KMS-11 (cell line): ENCODE results near the gene RARB.

Source experiments
- H2AFZ ChIP-seq: fragments of 200-600 bp; sonication (generic); 2 replicates; pipeline ENCODE4 v1.6.1; 2016; ENCODE audit warnings: antibody characterized with exemption, mixed run types, low read depth
- H3K27ac ChIP-seq: fragments of 200-600 bp; sonication (generic); 2 replicates; pipeline ENCODE4 v1.6.1; 2016; ENCODE audit warnings: mild to moderate bottlenecking, mixed run types
- H3K27me3 ChIP-seq: fragments of 200-600 bp; sonication (generic); 2 replicates; pipeline ENCODE4 v1.6.1; 2017; ENCODE audit warnings: mild to moderate bottlenecking, low read depth, mixed run types, moderate library complexity; ENCODE audit not compliant: insufficient read depth
- H3K36me3 ChIP-seq: fragments of 200-600 bp; sonication (generic); 2 replicates; pipeline ENCODE4 v1.6.1; 2017; ENCODE audit warnings: mild to moderate bottlenecking, mixed run types; ENCODE audit not compliant: insufficient read depth
- H3K4me1 ChIP-seq: fragments of 200-600 bp; sonication (generic); 2 replicates; pipeline ENCODE4 v1.6.1; 2016; ENCODE audit warnings: mild to moderate bottlenecking, low read depth, mixed run types; ENCODE audit not compliant: poor library complexity, severe bottlenecking
- H3K4me2 ChIP-seq: fragments of 200-600 bp; sonication (generic); 2 replicates; pipeline ENCODE4 v1.7.0; 2016; ENCODE audit warnings: mild to moderate bottlenecking, mixed run types
- H3K4me3 ChIP-seq: fragments of 200-600 bp; sonication (generic); IDR thresholded peaks from 2 replicates; pipeline ENCODE4 v1.6.1; 2017; ENCODE audit warnings: low read depth, low read length, mixed read lengths; ENCODE audit not compliant: insufficient read depth
- H3K79me2 ChIP-seq: fragments of 200-600 bp; sonication (generic); 2 replicates; pipeline ENCODE4 v1.6.1; 2016; ENCODE audit warnings: low read depth, mixed run types; ENCODE audit not compliant: insufficient read depth
- H3K9ac ChIP-seq: fragments of 200-600 bp; sonication (generic); 2 replicates; pipeline ENCODE4 v1.6.1; 2016; ENCODE audit warnings: mild to moderate bottlenecking, mixed run types
- H4K20me1 ChIP-seq: fragments of 200-600 bp; sonication (generic); 2 replicates; pipeline ENCODE4 v1.6.1; 2016; ENCODE audit warnings: mild to moderate bottlenecking, mixed run types; ENCODE audit not compliant: insufficient read depth
- CTCF ChIP-seq: fragments of 200-600 bp; sonication (generic); conservative IDR thresholded peaks from 2 replicates; pipeline ENCODE4 v1.6.1; 2017; ENCODE audit warnings: low read depth, mild to moderate bottlenecking, antibody characterized with exemption, low read length, moderate library complexity, mixed read lengths

The RARB gene

DNA sequence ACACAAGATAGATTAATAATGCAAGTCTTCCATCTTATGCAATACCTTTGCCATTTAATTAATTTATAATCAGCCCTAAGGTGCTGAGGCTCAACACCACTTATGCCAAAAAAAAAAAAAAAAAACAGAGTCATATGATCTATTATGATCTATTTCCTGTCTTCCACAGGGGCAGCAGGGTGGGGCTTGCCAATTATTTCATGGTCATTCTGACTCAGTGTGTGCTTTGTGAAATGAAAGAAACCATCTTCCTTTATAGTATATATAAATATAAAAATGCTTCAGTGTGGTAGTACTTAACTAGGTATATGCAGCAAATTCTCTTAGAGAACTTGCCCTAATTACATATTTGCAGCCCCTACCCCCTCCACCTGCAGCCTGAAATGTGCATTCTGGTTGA lies 7.2 kb upstream of the RARB start:
- no peaks in the 10 kb centered on the region for H3K79me2 ChIP-seq
- H3K4me2 ChIP-seq, result no peak overlapping the region
- H4K20me1 ChIP-seq, result no peaks in the 10 kb centered on the region
- H3K27me3 ChIP-seq, result no peaks in the 10 kb centered on the region
- H3K27ac ChIP-seq, result no peak overlapping the region
- H3K4me3 ChIP-seq, result no peak overlapping the region
- H3K36me3 ChIP-seq, result no peaks in the 10 kb centered on the region
- H3K4me1 ChIP-seq, result no peaks in the 10 kb centered on the region
- TF ChIP-seq CTCF, result no peak
- no peak overlapping the region for H3K9ac ChIP-seq
- no peak overlapping the region for H2AFZ ChIP-seq

- H3K36me3 ChIP-seq, result no peaks in the 10 kb centered on the region
- H3K9ac ChIP-seq, result no peak overlapping the region
- H3K27me3 ChIP-seq, result no peaks in the 10 kb centered on the region
- H4K20me1 ChIP-seq, result no peaks in the 10 kb centered on the region
- TF ChIP-seq CTCF, result no peak
- no peak overlapping the region for H3K4me2 ChIP-seq
- H3K4me3 ChIP-seq, result no peak overlapping the region
- no peaks in the 10 kb centered on the region for H3K4me1 ChIP-seq
- H3K27ac ChIP-seq, result no peak overlapping the region
- H2AFZ ChIP-seq, result no peak overlapping the region
- no peaks in the 10 kb centered on the region for H3K79me2 ChIP-seq
These were observed 6.3 kb upstream of the RARB start for GRCh38 chr3:25421747-25422146.

- Histone ChIP-seq H3K4me3 (no peak overlapping the region), H3K4me2 (no peak overlapping the region), H3K27ac (no peak overlapping the region), H3K4me1 (no peaks in the 10 kb centered on the region), H3K36me3 (no peaks in the 10 kb centered on the region), H2AFZ (no peak overlapping the region), H3K9ac (no peak overlapping the region), H4K20me1 (no peaks in the 10 kb centered on the region), H3K27me3 (no peaks in the 10 kb centered on the region), H3K79me2 (no peaks in the 10 kb centered on the region)
- no peak for TF ChIP-seq CTCF
These were observed 4.1 kb upstream of the RARB start for GRCh38 chr3:25423780-25424588.

GRCh38 chr3:25424614-25425013 lies 3.4 kb upstream of the RARB start:
- Histone ChIP-seq H3K4me3 (no peak overlapping the region), H3K4me1 (no peaks in the 10 kb centered on the region), H3K79me2 (no peaks in the 10 kb centered on the region), H3K4me2 (no peak overlapping the region), H2AFZ (no peak overlapping the region), H3K36me3 (no peaks in the 10 kb centered on the region), H3K27ac (no peak overlapping the region), H3K9ac (no peak overlapping the region), H4K20me1 (no peaks in the 10 kb centered on the region), H3K27me3 (no peaks in the 10 kb centered on the region)
- TF ChIP-seq CTCF, result no peak
